Measurements from ENCODE around the gene OR10A3. TPM values are rescaled to one million over a fixed set of nuclear protein-coding genes. Genes with fewer than 3 reads are reported as not detected.

OR10A3 gene
- total RNA-seq, 4 donors from 2014 or later = not detected

DNA sequence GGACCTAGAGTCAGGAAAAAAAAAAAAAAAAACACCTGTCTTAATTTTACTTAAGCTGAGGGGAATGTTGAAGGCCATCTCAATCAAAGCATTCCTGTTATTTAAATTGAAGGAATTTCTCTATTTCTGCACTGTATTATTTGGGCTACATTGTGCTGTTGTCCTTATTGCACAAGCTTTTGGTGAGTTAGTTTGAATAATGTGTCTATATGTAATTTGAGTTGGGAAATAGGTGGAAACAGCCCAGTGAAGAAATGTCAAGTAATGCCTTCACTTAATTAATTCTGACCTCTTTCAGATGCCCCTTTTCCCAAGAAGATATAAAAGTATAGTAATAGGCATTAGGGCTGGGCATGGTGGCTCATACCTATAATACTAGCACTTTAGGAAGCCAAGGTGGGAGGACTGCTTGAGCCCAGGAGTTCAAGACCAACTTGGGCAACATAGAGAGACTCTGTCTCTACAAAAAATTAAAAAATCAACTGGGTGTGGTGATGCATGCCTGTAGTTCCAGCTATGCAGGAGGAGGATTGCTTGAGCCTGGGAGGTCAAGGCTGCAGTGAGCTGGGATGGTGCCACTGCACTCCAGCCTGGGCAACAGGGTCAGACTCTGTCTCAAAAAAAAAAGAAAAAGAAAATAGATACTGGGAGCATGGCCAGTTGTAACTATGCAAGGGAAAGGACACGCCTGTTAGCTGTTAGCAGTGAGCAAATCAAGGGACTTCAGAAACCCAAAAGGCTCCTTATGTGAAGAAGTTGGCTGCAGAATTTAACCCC lies 45.3 kb downstream of the OR10A3 start:
- Histone ChIP-seq H3K36me3 (no peaks in the 10 kb centered on the region), H3K4me1 (no peaks in the 10 kb centered on the region), H3K9me3 (no peaks in the 10 kb centered on the region), H3K27ac (no peak overlapping the region), H3K27me3 (no peaks in the 10 kb centered on the region), H3K4me3 (no peak overlapping the region)
- 54 to 57% methylated on average over 1 of the region's 1 CpG for WGBS, 2 donors (ENCODE audit: low coverage in 1 of 2)
- TF ChIP-seq EP300 (IDR thresholded peaks at IDR 0.05) (no peak), POLR2A (IDR thresholded peaks at IDR 0.05) (no peak), POLR2AphosphoS5 (IDR thresholded peaks at IDR 0.05) (no peak)
- TF ChIP-seq, protein P1, sequence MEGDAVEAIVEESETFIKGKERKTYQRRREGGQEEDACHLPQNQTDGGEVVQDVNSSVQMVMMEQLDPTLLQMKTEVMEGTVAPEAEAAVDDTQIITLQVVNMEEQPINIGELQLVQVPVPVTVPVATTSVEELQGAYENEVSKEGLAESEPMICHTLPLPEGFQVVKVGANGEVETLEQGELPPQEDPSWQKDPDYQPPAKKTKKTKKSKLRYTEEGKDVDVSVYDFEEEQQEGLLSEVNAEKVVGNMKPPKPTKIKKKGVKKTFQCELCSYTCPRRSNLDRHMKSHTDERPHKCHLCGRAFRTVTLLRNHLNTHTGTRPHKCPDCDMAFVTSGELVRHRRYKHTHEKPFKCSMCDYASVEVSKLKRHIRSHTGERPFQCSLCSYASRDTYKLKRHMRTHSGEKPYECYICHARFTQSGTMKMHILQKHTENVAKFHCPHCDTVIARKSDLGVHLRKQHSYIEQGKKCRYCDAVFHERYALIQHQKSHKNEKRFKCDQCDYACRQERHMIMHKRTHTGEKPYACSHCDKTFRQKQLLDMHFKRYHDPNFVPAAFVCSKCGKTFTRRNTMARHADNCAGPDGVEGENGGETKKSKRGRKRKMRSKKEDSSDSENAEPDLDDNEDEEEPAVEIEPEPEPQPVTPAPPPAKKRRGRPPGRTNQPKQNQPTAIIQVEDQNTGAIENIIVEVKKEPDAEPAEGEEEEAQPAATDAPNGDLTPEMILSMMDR (IDR thresholded peaks at IDR 0.05) = no peak
- ATAC-seq = no peak

DNA sequence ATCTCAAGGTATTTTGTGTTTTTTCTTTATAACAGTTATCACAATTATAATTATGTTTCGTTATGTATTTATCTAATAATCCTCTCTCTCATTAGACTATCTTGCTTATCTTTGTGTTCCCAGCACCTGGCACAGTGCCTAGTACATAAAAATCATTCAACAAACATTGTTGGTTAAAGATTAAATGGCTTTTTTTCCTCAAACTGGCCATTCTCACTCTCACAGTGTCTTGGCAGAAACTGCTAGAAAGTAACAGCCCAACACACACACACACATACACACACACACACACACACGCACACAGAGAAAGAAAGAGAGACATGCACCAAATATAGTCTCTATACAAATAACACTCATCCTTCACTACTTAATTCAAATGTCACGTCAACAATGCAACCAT lies 47.3 kb downstream of the OR10A3 start:
- ATAC-seq = no peak
- H3K4me3 ChIP-seq = no peak overlapping the region
- H3K27ac ChIP-seq = no peak overlapping the region
- H3K4me1 ChIP-seq = no peaks in the 10 kb centered on the region
- H3K9me3 ChIP-seq = no peaks in the 10 kb centered on the region
- TF ChIP-seq, protein P1 (IDR thresholded peaks at IDR 0.05) = no peak
- no peak for TF ChIP-seq EP300 (IDR thresholded peaks at IDR 0.05)
- TF ChIP-seq POLR2AphosphoS5 (IDR thresholded peaks at IDR 0.05) = no peak
- TF ChIP-seq POLR2A (IDR thresholded peaks at IDR 0.05) = no peak
- 36 to 69% methylated on average over 3 of the region's 3 CpGs for WGBS, 2 donors (ENCODE audit: low coverage in 1 of 2)
- H3K36me3 ChIP-seq = no peaks in the 10 kb centered on the region
- no peaks in the 10 kb centered on the region for H3K27me3 ChIP-seq

DNA sequence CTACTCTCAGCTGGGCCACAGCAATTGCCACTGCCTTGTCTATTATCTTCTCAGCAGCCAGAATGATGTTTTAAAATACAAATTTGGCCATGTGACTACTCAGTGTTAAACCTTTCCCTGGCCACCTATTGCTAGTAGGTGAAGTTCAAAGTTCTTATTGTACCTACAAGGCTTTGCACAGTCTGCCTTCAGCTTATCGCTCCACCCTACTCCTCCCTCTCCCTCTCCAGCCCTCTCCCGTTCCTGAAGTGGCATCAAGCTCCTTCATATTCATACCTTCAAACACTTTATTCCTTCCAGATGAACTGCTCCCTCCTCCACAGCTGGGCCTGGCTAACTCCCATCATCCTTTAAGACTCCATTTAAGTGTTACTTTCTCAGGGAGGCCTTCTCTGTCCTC lies 47.7 kb downstream of the OR10A3 start:
- Histone ChIP-seq H3K27me3 (no peaks in the 10 kb centered on the region), H3K9me3 (no peaks in the 10 kb centered on the region), H3K4me3 (no peak overlapping the region), H3K27ac (no peak overlapping the region), H3K36me3 (no peaks in the 10 kb centered on the region), H3K4me1 (no peaks in the 10 kb centered on the region)
- 81% methylated on average over 2 of the region's 2 CpGs for WGBS, 2 donors (ENCODE audit: low coverage in 1 of 2)
- no peak for ATAC-seq
- TF ChIP-seq POLR2A (IDR thresholded peaks at IDR 0.05) (no peak), EP300 (IDR thresholded peaks at IDR 0.05) (no peak), POLR2AphosphoS5 (IDR thresholded peaks at IDR 0.05) (no peak)
- TF ChIP-seq, protein P1 (IDR thresholded peaks at IDR 0.05) = no peak

DNA sequence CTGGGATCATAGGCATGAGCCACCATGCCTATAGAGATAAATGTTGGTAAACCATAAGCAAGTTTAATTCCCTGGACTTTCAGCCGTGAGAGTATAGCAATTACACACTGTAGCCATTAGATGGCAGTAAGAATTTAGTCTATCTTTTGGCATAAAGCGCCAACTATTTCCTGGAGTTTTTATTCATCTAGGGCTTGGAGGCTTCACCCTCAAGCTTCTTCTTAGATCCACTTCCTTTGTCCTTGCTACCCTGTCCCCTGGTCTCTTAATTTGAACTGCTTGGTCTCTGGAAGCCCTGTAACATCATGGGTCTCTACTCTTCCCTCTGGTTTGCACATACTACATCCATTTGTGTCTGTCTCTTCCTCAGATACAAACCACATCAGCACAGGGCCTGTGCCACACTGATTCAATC lies 48.7 kb downstream of the OR10A3 start:
- no peak overlapping the region for H3K27ac ChIP-seq
- 7 to 15% methylated on average over 2 of the region's 2 CpGs for WGBS, 2 donors (ENCODE audit: low coverage in 1 of 2)

More for the DNA sequence above, 48.7 kb downstream of the OR10A3 start:
- Histone ChIP-seq H3K9me3 (no peaks in the 10 kb centered on the region), H3K4me3 (no peak overlapping the region), H3K27me3 (no peaks in the 10 kb centered on the region), H3K4me1 (no peaks in the 10 kb centered on the region), H3K36me3 (no peaks in the 10 kb centered on the region)
- TF ChIP-seq, protein P1 (IDR thresholded peaks at IDR 0.05) = peak; percentile 30 to 67 (median 58)
- TF ChIP-seq EP300 (IDR thresholded peaks at IDR 0.05) = no peak
- peak; percentile 47 for ATAC-seq
